HG02840 (cell line): ENCODE measurements around the gene IL17RC.
"Not testable (repeated sequence)": the region's sequence is repeated elsewhere in the genome, so short reads cannot be mapped to it uniquely, and the experiment has no call there.

Source experiments
- ATAC-seq: cut with Tn5 transposase; IDR thresholded peaks from one replicate; pipeline ENCODE4 v1.9.1; 2021; ENCODE audit warnings: mild to moderate bottlenecking, moderate library complexity, moderate number of reproducible peaks; ENCODE audit not compliant: unreplicated experiment, low FRiP score

The IL17RC gene, protein sequence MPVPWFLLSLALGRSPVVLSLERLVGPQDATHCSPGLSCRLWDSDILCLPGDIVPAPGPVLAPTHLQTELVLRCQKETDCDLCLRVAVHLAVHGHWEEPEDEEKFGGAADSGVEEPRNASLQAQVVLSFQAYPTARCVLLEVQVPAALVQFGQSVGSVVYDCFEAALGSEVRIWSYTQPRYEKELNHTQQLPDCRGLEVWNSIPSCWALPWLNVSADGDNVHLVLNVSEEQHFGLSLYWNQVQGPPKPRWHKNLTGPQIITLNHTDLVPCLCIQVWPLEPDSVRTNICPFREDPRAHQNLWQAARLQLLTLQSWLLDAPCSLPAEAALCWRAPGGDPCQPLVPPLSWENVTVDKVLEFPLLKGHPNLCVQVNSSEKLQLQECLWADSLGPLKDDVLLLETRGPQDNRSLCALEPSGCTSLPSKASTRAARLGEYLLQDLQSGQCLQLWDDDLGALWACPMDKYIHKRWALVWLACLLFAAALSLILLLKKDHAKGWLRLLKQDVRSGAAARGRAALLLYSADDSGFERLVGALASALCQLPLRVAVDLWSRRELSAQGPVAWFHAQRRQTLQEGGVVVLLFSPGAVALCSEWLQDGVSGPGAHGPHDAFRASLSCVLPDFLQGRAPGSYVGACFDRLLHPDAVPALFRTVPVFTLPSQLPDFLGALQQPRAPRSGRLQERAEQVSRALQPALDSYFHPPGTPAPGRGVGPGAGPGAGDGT

DNA sequence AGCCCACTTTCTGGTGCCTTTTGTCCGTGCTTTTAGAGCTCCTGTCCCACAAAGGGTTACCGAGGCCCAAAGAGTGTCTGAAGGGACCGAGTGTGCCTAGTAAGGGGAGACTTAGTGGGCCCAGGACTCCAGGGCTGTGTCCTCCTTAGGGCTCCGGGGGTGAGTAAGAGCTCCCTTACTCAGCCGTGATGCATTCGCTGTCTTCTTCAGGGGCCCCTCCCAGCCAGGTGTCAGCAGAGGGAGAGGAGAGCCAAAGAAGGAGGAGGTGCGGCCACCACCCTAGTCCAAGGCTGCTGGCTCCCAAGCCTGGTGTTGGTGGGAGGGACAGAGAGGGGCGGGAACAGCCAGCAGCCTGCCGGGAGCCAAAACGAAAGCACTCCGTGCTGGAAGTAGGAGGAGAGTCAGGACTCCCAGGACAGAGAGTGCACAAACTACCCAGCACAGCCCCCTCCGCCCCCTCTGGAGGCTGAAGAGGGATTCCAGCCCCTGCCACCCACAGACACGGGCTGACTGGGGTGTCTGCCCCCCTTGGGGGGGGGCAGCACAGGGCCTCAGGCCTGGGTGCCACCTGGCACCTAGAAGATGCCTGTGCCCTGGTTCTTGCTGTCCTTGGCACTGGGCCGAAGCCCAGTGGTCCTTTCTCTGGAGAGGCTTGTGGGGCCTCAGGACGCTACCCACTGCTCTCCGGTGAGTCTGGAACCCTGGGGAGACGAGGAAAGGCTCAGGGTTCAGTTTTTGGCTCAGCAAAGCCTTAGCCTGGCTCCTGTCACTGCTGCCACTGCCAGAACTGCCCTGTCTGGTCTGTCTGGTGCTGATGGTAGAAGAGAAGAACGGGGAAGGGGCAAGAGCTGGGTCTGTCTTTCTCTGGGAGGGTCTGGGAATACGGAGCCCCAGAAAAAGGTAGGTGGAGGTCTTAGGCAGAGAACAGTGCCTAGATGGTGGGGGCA, at the start of gene IL17RC:
IL17RC (plus strand) TSS at position 365 of the 947 bp plus-strand sequence; CDS start at position 583, 218 bp downstream.
- no peak for ATAC-seq

DNA sequence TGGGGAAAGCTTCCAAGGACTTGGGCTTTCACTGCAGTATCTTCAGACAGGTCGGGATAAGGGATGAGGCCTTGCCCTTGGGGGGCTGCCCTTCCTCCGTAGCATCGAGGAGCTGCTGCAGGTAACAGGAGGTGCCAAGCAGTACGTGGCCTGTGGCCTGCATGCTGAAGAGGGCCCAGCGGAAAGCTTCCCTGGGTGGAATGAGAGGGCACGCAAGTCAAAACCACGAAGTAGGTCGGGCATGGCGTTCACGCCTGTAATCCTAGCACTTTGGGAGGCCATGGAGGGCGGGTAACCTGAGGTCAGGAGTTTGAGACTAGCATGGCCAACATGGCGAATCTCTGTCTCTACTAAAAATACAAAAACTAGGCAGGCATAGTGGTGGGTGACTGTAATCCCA, 49.8 kb upstream of the IL17RC start:
- ATAC-seq = no peak

DNA sequence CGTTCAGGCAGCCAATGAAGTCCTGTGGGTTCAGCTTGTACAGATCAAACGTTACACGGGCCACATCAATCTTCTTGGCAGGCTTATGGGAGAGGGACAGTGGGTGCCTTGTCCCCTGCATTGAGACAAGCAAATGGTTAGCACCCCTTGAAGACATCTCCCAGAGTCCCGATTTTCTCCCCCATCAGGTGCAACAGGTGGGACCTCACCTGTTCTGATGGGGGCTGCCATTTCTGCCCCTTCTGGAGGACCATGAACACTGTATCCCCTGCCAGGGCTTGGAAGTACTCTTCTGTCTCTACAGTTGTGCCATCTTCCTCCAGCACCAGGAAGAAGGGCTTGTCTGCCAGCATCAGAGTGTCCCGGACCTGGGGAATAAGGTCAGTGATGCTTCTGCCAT, 46.9 kb upstream of the IL17RC start:
- ATAC-seq = no peak

DNA sequence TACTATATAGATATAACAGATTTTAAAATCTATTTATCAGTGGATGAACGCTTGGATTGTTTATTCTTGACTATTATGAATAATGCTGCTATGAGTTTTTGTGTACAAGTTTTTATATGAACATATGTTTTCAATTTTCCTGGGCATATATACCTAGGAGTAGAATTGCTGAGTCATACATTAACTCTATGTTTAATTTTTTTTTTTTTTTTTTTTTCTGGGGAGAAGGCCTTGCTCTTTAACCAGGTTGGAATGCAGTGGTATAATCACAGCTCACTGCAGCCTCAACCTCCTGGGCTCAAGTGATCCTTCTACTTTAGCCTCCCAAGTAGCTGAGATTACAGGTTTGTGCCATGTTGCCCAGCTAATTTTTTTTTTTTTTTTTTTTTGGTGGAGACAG, 45.9 kb upstream of the IL17RC start:
- no peak for ATAC-seq

DNA sequence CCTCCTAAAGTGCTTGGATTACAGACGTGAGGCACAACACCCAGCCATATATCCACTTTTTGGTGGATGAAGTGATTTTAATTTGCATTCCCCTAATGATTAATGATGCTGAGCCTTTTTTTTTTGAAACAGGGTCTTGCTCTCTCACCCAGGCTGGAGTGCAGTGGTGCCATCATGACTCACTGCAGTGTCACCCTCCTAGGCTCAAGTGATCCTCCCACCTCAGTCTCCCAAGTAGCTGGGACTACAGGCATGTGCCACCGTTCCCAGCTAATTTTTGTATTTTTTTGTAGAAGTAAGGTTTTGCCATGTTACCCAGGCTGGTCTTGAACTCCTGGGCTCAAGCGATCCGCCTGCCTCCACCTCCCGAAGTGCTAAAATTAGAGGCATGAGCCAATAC, 44.8 kb upstream of the IL17RC start:
- not testable (repeated sequence) for ATAC-seq

DNA sequence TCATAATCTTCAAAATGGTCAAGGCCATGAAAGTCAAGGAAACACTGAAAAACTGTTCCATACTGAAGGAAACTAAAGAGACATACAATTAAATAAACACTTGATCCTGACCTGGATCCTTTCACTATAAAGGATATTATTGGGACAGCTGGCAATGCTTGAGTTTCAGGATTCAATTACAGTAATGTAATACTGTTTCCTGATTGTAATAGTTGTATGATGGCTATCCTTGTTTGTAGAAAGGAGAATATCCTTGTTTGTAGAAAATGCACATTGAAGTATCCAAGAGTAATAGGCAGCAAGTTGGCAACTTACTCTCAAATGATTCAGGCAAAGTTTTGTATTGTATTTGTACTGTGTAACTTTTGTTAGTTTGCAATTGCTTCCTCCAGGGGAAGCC, 41.5 kb upstream of the IL17RC start:
- no peak for ATAC-seq

DNA sequence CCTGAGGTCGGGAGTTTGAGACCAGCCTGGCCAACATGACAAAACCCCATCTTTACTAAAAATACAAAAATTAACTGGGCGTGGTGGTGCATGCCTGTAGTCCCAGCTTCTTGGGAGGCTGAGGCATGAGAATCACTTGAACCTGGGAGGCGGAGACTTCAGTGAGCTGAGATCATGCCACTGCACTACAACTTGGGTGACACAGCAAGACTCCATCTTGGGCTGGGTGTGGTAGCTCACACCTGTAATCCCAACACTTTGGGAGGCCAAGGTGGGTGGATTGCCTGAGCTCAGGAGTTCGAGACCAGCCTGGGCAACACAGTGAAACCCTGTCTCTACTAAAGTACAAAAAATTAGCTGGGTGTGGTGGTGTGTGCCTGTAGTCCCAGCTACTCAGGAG, 40.6 kb upstream of the IL17RC start:
- ATAC-seq = not testable (repeated sequence)

DNA sequence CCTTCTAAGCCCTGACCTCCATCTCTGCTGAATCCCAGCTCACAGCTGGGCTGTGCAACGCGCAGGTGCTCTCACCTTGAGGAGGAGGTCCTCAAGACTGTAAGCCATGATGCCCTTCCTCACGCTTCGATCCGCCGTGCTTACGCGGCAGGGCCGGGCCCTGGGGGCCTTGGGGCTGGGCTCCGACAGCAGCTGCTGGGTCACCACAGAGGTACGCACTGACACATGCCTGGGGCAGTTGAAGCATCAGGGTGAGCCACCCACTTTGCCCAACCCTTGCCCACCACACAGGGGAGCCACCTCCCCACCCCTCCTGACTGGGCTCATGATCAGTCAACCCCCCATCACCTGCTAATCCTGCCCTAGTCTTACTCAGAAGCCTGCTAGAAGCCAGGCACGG, 39.9 kb upstream of the IL17RC start:
- no peak for ATAC-seq

DNA sequence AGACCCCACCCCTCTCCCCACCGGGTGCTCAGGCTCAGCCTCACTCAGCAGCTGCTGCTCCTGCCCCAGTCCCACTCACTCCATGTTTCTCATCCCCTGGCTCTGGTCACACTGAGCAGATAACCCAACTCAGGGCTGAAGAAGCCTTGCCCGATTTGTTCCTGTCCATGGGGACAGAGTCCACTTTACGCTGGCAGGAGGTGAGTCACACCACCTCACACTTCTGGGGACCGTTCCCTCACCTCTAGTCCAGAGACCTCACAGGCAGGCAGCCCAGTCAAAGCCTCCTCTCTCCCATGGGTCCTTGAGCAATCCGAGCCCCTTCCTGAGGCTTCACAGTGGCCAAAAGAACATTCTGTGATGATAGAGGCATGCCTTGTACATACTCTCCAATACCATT, 38.2 kb upstream of the IL17RC start:
- no peak for ATAC-seq

DNA sequence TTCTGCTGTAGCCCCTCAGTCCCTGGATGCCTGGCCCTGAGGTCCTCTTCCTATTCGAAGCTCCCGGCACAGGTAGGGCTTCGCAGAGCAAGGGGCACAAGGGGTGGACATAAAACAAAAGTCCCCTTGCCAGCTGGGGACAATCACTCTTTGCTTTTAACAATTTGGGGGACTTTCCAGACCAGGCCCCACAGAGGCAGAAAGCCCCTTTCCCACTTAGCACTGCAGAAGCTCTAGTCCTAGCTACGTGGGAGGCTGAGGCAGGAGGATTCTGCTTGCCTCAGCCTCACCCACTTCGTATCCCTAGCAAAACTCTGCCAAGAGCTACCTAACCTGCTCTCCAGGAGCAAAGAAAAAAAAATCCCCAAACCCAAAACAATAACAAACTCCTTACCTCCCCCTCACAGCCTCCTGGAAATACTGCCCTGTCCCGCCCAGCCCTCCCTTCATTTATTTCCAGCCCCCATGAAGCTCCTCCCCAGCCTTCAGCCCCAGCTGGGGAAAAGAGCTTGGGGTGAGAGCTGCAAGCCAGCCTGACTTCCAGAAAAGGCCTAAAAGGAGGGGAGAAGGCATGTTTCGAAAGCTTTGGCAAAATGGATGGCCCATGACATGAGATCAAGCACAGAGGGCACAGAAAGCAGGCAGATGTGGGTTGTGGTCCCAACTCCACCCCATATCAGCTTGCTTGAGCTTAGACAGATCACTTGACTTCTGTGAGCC, 36.9 kb upstream of the IL17RC start, which contains the start of gene CIDEC:
CIDEC (minus strand) TSS at position 424 of the 720 bp plus-strand sequence. CDS start 1,767 bp downstream, outside the sequence.
- ATAC-seq = no peak

DNA sequence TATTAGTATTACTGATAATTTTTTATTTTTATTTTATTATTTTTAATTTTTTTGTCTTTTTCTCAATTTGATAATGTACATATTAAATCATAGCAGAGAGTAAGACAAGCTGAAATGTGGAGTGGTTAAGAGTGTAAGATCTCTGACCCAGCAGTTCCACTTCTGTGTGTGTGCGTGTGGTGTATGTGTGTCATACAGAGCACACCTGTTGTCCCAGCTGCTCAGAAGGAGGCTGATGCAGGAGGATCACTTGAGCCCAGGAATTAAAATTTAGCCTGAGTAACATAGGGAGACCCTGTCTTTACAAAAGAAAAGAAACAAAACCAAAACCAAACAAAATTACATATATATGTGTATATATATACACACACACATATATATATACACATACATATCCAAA, 35.5 kb upstream of the IL17RC start:
- no peak for ATAC-seq

DNA sequence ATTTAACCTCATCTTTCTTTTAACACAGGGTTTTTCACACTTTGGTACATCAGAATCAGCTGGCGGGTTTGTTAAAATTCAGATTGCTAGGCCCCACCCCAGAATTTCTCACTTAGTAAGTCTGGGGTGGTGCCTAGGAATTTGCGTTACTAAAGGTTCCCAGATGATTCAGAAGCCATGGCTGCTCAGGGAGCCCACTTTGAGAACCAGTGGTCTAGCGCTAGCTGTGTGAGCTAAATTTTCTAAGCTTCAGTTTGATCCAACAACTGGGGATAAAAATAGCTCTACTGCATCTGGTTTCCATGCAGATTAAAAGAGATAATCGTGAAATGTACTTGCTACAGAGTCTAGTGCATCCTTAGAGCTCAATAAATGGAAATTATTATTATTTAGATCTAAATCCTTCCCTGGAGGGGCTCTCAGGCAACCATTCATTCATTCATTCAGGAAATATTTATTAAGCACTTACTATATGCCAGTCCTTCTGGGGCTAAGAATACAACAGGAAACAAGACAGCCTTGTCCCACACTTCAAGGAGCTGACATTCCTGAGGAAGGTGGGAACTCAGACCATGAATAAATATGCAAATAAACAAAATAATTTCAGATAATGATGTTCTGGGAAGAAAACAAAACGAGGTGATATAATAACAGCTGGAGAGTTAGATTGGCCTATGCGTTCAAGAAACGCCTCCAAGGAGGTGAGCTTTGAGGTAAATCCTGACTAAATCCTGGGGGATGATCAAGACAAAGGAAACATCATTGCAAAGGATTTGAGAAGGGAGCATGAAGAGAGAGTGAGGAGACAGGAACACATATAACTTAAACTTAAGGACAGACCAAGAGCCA, 33.0 kb upstream of the IL17RC start:
- no peak for ATAC-seq

DNA sequence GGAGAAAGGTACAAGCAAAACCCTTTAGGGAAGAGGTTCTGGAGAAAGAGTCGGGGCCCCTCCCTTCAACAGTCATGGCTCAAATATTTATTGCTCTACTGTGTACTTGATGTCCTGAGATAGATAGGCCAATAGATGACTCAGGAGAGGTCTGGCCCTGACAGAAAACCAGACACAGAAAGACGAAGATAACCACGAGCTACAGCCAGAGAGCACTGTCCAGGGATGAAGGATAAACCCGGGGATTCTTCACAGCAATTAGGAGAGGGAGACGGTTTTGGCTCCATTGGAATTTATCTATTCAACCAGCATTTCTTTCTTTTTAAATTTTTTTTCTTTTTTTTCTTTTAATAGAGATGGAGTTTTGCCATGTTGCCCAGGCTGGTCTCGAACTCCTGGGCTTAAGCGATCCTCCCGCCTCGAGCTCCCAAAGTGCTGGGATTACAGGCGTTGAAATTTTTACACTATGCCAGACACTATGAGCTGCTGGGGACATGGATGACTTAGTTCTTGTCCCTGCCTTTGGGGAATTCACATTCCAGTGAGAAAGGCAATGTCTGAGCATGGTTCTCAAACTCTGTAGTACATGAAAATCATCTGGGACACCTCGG, 32.2 kb upstream of the IL17RC start:
- no peak for ATAC-seq

DNA sequence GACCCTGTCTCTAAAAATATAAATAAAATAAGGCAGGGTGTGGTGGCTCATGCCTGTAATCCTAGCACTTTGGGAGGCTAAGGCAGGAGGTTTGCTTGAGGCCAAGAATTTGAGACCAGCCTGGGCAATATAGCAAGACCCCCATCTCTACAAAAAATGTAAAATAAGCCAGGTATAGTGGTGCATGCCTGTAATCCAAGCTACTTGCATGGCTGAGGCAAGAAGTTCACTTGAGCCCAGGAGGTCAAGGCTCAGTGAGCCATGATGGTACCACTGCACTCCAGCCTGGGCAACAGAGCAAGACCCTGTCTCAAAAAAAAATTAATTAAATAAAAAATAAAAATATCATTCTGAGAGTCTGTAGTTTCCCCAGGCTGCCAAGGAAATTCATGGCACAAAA, 30.6 kb upstream of the IL17RC start:
- ATAC-seq = no peak

DNA sequence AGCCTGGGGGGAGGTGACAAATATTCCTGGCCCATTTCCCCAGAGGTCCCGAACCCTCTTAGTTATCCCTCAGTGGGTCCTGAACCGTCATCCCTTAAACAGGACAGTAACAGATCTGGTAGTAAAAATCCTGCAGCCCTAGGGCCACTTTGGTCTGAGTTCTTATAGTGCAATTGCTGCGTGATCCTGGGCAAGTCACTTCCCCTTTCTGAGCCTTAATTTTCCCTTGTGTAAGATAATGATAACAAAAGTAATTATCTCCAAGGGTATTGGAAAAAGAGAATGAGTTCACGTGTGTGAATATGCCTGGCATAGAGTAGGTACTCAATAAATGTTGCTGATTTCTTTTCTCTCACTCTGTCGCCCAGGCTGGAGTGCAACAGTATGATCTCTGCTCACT, 29.4 kb upstream of the IL17RC start:
- no peak for ATAC-seq

DNA sequence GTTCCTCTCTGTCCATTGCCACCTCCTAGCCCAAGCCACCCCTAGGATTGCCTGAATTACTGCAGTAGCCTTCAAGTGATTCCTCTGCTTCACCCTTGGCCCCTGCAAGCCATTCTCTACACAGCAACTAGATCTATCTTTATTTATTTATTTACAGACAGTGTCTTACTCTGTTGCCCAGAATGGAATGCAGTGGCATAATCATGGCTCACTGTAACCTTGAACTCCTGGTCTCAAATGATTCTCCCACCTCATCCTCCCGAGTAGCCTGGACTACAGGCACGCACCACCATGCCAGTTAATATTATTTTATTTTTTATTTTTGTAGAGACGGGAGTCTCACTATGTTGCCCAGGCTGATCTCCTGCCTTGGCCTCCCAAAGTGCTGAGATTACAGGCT, 28.4 kb upstream of the IL17RC start:
- no peak for ATAC-seq

DNA sequence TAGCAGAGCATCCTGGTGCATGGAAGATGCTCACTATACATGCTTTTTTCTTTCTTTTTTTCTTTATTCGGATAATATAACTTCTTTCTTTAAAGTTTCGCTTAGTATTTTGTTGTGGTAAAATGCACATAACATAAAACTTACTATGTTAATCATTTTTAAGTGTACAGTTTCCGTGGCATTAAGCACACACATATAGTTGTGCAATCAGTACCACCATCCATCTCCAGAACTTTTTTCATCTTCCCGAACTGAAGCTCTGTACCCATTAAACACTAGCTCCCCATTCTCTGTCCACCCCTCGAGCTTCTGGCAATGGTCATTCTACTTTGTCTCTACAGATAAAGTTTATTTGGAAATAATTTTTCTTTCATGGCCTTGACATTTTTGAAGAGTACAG, 27.5 kb upstream of the IL17RC start:
- ATAC-seq = no peak

DNA sequence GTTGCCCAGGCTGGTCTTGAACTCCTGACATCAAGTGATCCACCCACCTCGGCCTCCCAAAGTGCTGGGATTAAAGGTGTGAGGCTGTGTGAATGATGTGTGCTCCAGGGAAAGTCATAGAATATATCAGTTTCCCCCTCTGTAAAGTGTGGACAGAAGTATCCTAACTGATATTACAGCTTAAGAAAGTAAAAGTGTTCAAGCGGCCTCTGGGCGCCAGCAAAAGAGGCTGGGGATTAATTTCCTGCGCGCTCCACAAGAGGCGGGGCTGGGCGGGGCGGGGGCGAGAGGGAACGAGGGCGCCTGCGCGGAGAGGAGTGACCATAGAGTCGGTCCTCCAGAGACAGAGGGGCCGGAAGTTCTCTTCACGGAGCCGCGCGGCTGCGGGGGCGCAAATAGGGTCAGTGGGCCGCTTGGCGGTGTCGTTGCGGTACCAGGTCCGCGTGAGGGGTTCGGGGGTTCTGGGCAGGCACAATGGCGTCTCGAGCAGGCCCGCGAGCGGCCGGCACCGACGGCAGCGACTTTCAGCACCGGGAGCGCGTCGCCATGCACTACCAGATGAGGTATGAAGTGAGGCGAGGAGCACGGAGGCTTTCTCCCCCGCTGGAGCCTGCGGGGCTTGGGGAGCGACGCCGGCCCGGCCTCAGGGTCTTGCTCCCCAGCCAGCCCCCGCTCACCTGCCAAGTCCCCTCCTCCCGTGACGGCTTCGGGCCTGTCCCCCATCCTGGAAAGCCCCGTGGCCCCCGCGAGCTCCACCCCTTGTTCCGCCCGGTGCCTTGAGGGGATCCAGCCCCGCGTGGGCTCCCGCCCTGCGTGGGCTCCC, 26.4 kb upstream of the IL17RC start, which contains the start of gene JAGN1:
JAGN1 (plus strand) TSS at position 362 of the 823 bp plus-strand sequence; CDS start at position 475, 113 bp downstream.
- peak; percentile 82 for ATAC-seq
